Neural cell (in vitro differentiated cells): ENCODE data around the gene NPC1. TPM values are rescaled to one million over a fixed set of nuclear protein-coding genes. Genes with fewer than 3 reads are reported as not detected.

Source experiments
- H2AFZ ChIP-seq: fragments of 200-600, 300-800 bp; sonication (generic), shearing (Covaris generic); 2 replicates; pipeline ENCODE4 v1.6.0; 2014; ENCODE audit warnings: low read depth, mild to moderate bottlenecking, antibody characterized with exemption, low read length, moderate library complexity
- H3F3A ChIP-seq: fragments of 200-600 bp; shearing (Covaris generic); 2 replicates; pipeline ENCODE4 v1.6.1; 2016; ENCODE audit warnings: mild to moderate bottlenecking, moderate library complexity, mixed read lengths, antibody characterized with exemption, low read length; ENCODE audit not compliant: insufficient read depth, poor library complexity, severe bottlenecking
- H3K27ac ChIP-seq: fragments of 200-600, 300-800 bp; sonication (generic), shearing (Covaris generic); 2 replicates; pipeline ENCODE4 v1.5.1; 2014; ENCODE audit warnings: mild to moderate bottlenecking, low read length, moderate library complexity
- H3K27me3 ChIP-seq: fragments of 300-800, 200-600 bp; sonication (generic), shearing (Covaris generic); 2 replicates; pipeline ENCODE4 v1.6.0; 2014; ENCODE audit warnings: mild to moderate bottlenecking, low read depth, low read length, moderate library complexity; ENCODE audit not compliant: insufficient read depth
- H3K36me3 ChIP-seq: fragments of 300-800, 200-600 bp; sonication (generic), shearing (Covaris generic); 2 replicates; pipeline ENCODE4 v1.5.1; 2014; ENCODE audit warnings: mild to moderate bottlenecking, antibody characterized with exemption, low read length, moderate library complexity; ENCODE audit not compliant: insufficient read depth
- H3K4me2 ChIP-seq: fragments of 300-800, 200-600 bp; sonication (generic), shearing (Covaris generic); 2 replicates; pipeline ENCODE4 v1.6.0; 2014; ENCODE audit warnings: mild to moderate bottlenecking, low read length
- H3K4me3 ChIP-seq: fragments of 300-800, 200-600 bp; sonication (generic), shearing (Covaris generic); 2 replicates; pipeline ENCODE4 v1.5.1; 2014; ENCODE audit warnings: mild to moderate bottlenecking, low read length, moderate library complexity
- H3K79me2 ChIP-seq: fragments of 200-600 bp; shearing (Covaris generic); replicated peaks from 2 replicates; pipeline ENCODE4 v1.6.0; 2014; ENCODE audit warnings: mild to moderate bottlenecking, low read length, moderate library complexity; ENCODE audit not compliant: insufficient read depth
- H3K9ac ChIP-seq: fragments of 300-800, 200-600 bp; sonication (generic), shearing (Covaris generic); 2 replicates; pipeline ENCODE4 v1.6.1; 2016; ENCODE audit warnings: mild to moderate bottlenecking, low read length, mixed read lengths
- H3K9me2 ChIP-seq: fragments of 200-600 bp; shearing (Covaris generic); 2 replicates; pipeline ENCODE4 v1.6.1; 2016; ENCODE audit warnings: mild to moderate bottlenecking, low read length, mixed read lengths; ENCODE audit not compliant: insufficient read depth
- H3K9me3 ChIP-seq: fragments of 200-600, 300-800 bp; sonication (generic), shearing (Covaris generic); 2 replicates; pipeline ENCODE4 v1.6.1; 2016; ENCODE audit warnings: mild to moderate bottlenecking, mixed run types, low read length, moderate library complexity, mixed read lengths
- H4K20me1 ChIP-seq: fragments of 200-600 bp; shearing (Covaris generic); 2 replicates; pipeline ENCODE4 v1.6.1; 2016; ENCODE audit warnings: mild to moderate bottlenecking, mixed run types; ENCODE audit not compliant: insufficient read depth
- CTCF ChIP-seq: fragments of 450-650 bp; IDR thresholded peaks from 2 replicates; pipeline ENCODE4 v1.5.1; 2014; ENCODE audit warnings: antibody characterized with exemption, mild to moderate bottlenecking, moderate library complexity; ENCODE audit not compliant: poor library complexity, severe bottlenecking
- EP300 ChIP-seq: fragments of 450-650 bp; conservative IDR thresholded peaks from 2 replicates; pipeline ENCODE4 v1.6.1; 2014; ENCODE audit warnings: antibody characterized with exemption, mild to moderate bottlenecking, moderate library complexity; ENCODE audit not compliant: poor library complexity, severe bottlenecking
- EZH2 ChIP-seq: fragments of 200-600, 300-800 bp; shearing (Covaris generic), sonication (generic); IDR thresholded peaks from 2 replicates; pipeline ENCODE4 v1.6.1; 2014; ENCODE audit warnings: antibody characterized with exemption, low read length, borderline replicate concordance, mild to moderate bottlenecking; ENCODE audit not compliant: insufficient read depth, poor library complexity, severe bottlenecking
- MXI1 ChIP-seq: fragments of 450-650 bp; conservative IDR thresholded peaks from 2 replicates; pipeline ENCODE4 v1.6.1; 2014; ENCODE audit warnings: antibody characterized with exemption, mild to moderate bottlenecking; ENCODE audit not compliant: poor library complexity, severe bottlenecking
- POLR2AphosphoS5 ChIP-seq: IDR thresholded peaks from 2 replicates; pipeline ENCODE4 v1.6.1; 2012
- RAD21 ChIP-seq: fragments of 450-650 bp; conservative IDR thresholded peaks from 2 replicates; pipeline ENCODE4 v1.6.1; 2014; ENCODE audit warnings: antibody characterized with exemption, mild to moderate bottlenecking, moderate library complexity
- SMC3 ChIP-seq: fragments of 450-650 bp; conservative IDR thresholded peaks from 2 replicates; pipeline ENCODE4 v1.6.1; 2014; ENCODE audit warnings: antibody characterized with exemption, mild to moderate bottlenecking, moderate library complexity; ENCODE audit not compliant: poor library complexity
- TAF1 ChIP-seq: IDR thresholded peaks from 2 replicates; pipeline ENCODE4 v1.6.1; 2012; ENCODE audit warnings: low read depth
- polyA plus RNA-seq: library from polyadenylated mRNA; depleted of rRNA; stranded (reverse); fragments of >200 nt; gene quantifications from 2 replicates; pipeline ENCODE4 v1.2.3, GENCODE V29; 2014
- TF ChIP-seq, protein P1 (sequence below): IDR thresholded peaks from 2 replicates; pipeline ENCODE4 v1.6.1; 2012; ENCODE audit warnings: borderline replicate concordance

The NPC1 gene
- polyA plus RNA-seq, 1 donor from 2014 or later: 20.9 TPM

DNA sequence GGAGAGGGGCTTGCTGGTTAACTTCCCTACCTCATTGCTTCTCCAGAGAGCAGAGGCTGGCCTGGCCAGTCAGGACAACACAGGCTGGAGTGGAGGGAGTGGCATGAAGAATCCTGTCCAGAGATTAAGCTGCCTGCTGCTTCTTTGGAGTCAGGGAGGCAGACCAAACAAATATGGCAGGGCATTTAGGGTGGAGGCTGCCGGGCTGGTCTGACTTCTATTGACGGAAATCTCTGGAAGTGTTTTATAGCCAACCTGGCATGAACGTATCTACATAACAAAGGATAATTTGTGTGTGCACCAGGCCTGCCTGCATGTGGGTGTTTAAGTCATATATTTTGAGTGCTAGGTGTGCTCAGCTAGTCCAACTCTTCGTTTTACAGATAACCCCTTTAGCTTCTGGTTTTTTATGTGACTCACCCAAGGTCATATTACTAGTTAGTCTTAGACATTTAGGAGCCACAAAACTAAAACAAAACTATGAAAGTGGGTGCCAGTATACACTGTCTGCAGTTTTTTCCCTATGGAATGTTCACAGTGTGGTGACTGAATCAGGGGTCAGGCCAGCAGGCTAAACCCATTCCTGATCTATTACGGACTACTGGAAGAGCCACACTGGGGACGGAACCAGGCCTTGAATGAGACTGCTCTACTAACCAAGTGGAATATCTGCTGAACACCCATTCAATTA lies 5.5 kb downstream of the NPC1 start:
- H3K79me2 ChIP-seq: peaks cover 26% of the 10 kb centered on the region
- H2AFZ ChIP-seq: no peak overlapping the region
- H3F3A ChIP-seq: no peaks in the 10 kb centered on the region
- H3K9me2 ChIP-seq: no peaks in the 10 kb centered on the region
- no peaks in the 10 kb centered on the region for H3K9me3 ChIP-seq
- H3K27ac ChIP-seq: no peak overlapping the region
- no peak overlapping the region for H3K4me3 ChIP-seq
- H3K27me3 ChIP-seq: no peaks in the 10 kb centered on the region
- H3K4me2 ChIP-seq: no peak overlapping the region
- no peaks in the 10 kb centered on the region for H3K36me3 ChIP-seq
- no peak for TF ChIP-seq RAD21
- TF ChIP-seq, protein P1, sequence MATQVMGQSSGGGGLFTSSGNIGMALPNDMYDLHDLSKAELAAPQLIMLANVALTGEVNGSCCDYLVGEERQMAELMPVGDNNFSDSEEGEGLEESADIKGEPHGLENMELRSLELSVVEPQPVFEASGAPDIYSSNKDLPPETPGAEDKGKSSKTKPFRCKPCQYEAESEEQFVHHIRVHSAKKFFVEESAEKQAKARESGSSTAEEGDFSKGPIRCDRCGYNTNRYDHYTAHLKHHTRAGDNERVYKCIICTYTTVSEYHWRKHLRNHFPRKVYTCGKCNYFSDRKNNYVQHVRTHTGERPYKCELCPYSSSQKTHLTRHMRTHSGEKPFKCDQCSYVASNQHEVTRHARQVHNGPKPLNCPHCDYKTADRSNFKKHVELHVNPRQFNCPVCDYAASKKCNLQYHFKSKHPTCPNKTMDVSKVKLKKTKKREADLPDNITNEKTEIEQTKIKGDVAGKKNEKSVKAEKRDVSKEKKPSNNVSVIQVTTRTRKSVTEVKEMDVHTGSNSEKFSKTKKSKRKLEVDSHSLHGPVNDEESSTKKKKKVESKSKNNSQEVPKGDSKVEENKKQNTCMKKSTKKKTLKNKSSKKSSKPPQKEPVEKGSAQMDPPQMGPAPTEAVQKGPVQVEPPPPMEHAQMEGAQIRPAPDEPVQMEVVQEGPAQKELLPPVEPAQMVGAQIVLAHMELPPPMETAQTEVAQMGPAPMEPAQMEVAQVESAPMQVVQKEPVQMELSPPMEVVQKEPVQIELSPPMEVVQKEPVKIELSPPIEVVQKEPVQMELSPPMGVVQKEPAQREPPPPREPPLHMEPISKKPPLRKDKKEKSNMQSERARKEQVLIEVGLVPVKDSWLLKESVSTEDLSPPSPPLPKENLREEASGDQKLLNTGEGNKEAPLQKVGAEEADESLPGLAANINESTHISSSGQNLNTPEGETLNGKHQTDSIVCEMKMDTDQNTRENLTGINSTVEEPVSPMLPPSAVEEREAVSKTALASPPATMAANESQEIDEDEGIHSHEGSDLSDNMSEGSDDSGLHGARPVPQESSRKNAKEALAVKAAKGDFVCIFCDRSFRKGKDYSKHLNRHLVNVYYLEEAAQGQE: no peak
- no peak for TF ChIP-seq SMC3
- TF ChIP-seq TAF1: no peak
- TF ChIP-seq EZH2: no peak
- TF ChIP-seq POLR2AphosphoS5: no peak
- no peak for TF ChIP-seq MXI1
- TF ChIP-seq CTCF: no peak
- no peaks in the 10 kb centered on the region for H4K20me1 ChIP-seq
- no peak overlapping the region for H3K9ac ChIP-seq

DNA sequence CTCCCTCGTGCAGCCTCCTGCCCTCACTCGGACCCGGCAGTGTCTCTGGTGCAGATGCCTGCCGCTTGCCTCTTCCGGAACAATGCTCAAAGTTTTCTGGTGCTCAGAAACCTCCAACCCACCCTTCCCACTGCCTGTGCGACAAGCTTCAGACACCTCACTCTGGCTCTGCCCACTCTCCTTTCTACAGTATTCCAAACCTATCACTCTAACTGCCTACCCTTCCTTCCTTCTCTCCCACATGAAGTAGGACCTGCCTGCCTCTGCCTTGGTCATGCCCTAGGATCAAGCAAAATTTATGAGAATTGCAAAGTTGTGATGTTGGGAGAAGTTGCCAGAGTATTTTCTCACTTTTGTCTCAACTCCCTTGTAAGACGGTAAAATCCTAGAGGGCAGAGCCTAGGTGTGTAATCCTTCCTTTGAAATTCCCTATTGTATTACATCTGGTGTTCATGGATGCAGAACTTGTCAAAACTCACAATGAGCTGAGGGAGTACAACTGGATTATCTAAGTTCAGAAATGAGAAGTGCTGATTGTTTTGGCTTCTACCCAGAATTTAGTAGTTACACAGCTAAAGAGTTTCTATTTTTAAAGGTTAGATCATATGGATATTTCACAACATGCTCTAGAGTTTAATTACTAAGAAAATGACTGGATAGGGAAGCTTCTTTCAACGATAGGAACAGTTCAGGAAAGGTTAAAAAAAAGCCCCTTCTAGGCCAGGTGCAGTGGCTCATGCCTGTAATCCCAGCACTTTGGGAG lies 7.2 kb downstream of the NPC1 start:
- H3K27me3 ChIP-seq: no peaks in the 10 kb centered on the region
- no peak overlapping the region for H3K4me3 ChIP-seq
- no peaks in the 10 kb centered on the region for H3K9me3 ChIP-seq
- H3K4me2 ChIP-seq: no peak overlapping the region
- H2AFZ ChIP-seq: no peak overlapping the region
- H3K79me2 ChIP-seq: peaks cover 20% of the 10 kb centered on the region
- no peak overlapping the region for H3K9ac ChIP-seq
- no peak for TF ChIP-seq EP300
- TF ChIP-seq MXI1: no peak
- TF ChIP-seq RAD21: no peak
- TF ChIP-seq SMC3: no peak
- no peak for TF ChIP-seq POLR2AphosphoS5
- no peak for TF ChIP-seq CTCF
- H3F3A ChIP-seq: no peaks in the 10 kb centered on the region
- H3K9me2 ChIP-seq: no peaks in the 10 kb centered on the region
- H3K27ac ChIP-seq: no peak overlapping the region
- no peaks in the 10 kb centered on the region for H3K36me3 ChIP-seq
- no peaks in the 10 kb centered on the region for H4K20me1 ChIP-seq
